ENCODE results near the gene SYT9. TPM values are rescaled to one million over a fixed set of nuclear protein-coding genes. Genes with fewer than 3 reads are reported as not detected.

SYT9 gene
- total and polyA plus RNA-seq, 8 donors, result 0.10 to 0.89 (median 0.31) TPM; not detected in 3

DNA sequence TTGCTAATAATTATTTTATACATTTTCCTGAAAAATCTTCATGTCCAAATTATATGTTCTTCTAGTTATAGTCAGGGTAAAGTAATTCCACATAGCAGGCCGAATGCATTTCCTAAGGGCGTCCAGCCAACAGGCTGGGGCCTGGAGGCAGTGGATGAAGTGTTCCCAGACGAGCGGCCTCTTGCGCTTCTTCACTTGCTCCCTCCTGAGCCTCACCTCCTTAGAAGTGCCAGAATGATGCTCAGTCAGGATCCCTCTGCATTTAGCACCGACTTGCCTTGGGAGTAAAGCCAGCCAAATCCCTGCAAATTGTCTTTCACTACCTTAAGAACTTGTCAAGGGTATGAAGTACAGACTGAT lies 235.1 kb downstream of the SYT9 start:
- TF ChIP-seq, protein P1, sequence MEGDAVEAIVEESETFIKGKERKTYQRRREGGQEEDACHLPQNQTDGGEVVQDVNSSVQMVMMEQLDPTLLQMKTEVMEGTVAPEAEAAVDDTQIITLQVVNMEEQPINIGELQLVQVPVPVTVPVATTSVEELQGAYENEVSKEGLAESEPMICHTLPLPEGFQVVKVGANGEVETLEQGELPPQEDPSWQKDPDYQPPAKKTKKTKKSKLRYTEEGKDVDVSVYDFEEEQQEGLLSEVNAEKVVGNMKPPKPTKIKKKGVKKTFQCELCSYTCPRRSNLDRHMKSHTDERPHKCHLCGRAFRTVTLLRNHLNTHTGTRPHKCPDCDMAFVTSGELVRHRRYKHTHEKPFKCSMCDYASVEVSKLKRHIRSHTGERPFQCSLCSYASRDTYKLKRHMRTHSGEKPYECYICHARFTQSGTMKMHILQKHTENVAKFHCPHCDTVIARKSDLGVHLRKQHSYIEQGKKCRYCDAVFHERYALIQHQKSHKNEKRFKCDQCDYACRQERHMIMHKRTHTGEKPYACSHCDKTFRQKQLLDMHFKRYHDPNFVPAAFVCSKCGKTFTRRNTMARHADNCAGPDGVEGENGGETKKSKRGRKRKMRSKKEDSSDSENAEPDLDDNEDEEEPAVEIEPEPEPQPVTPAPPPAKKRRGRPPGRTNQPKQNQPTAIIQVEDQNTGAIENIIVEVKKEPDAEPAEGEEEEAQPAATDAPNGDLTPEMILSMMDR (IDR thresholded peaks at IDR 0.05), result no peak
- TF ChIP-seq POLR2A (IDR thresholded peaks at IDR 0.05) (no peak), POLR2AphosphoS5 (IDR thresholded peaks at IDR 0.05) (no peak), EP300 (IDR thresholded peaks at IDR 0.05) (no peak)
- no peaks in the 10 kb centered on the region for H3K9me3 ChIP-seq
- peak in 1 of 2 donors; percentile 59 for DNase-seq
- H3K4me1 ChIP-seq, result no peaks in the 10 kb centered on the region
- WGBS, 5 donors, result 51 to 76% (median 67%) methylated on average over 6 of the region's 6 CpGs
- peak overlapping the region in 2 of 4 donors; percentile 5 to 26 for H3K4me3 ChIP-seq
- H3K27ac ChIP-seq, result no peak overlapping the region
- intact Hi-C loops (cut with DNase I; ENCODE audit: low total_unique reads), result no loop called here
- no peaks in the 10 kb centered on the region for H3K27me3 ChIP-seq
- H3K36me3 ChIP-seq, result peaks cover 0 to 3% (median 0%) of the 10 kb centered on the region in 4 donors

DNA sequence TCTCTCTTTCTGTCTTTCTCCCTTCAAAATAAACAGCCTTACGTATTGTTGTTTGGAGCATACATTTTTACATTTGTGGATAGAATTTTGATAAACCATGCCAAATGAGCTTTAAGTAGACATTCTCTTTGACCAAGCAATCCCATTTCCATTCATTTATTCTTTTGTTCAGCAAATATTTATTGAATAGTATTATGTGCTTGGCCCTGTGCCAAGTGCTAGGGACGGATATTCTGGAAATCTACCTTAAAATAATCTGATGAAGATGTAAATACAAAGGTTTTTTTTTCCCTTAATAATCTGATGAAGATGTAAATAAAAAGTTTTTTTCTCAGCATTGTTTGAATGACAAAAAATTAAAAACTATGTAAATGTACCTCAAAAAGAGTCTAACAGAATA lies 235.7 kb downstream of the SYT9 start:
- Histone ChIP-seq H3K9me3 (no peaks in the 10 kb centered on the region), H3K27ac (no peak overlapping the region), H3K36me3 (peaks cover 0 to 4% (median 0%) of the 10 kb centered on the region in 4 donors), H3K27me3 (no peaks in the 10 kb centered on the region), H3K4me1 (no peaks in the 10 kb centered on the region), H3K4me3 (peak overlapping the region in 2 of 4 donors; percentile 5 to 26)
- 42 to 49% (median 45%) methylated on average over 2 of the region's 2 CpGs for WGBS, 5 donors
- TF ChIP-seq POLR2AphosphoS5 (IDR thresholded peaks at IDR 0.05) (no peak), EP300 (IDR thresholded peaks at IDR 0.05) (no peak), POLR2A (IDR thresholded peaks at IDR 0.05) (no peak)
- TF ChIP-seq, protein P1 (IDR thresholded peaks at IDR 0.05), result no peak
- intact Hi-C loops (cut with DNase I; ENCODE audit: low total_unique reads), result no loop called here
- no peak for DNase-seq

DNA sequence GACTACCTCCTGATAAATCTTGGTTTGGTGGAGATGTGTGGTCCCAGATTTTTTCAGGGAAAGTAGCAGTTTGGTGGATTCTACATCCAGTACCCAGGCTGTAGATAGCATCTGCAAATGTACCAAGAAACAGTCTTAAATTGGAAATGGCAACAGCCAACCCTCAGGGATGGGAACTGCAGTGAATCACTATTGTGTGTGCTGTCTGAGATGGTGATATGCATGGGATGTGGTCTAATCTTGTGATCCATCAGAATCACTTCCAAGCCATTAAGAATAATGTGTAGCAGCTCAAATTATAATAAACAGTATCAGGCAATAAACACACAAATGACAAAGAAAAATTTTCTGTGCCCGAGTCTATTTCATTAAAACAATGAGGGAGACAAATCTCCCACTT lies 237.0 kb downstream of the SYT9 start:
- no peak for TF ChIP-seq EP300 (IDR thresholded peaks at IDR 0.05)
- no peak for TF ChIP-seq POLR2AphosphoS5 (IDR thresholded peaks at IDR 0.05)
- no peak for TF ChIP-seq POLR2A (IDR thresholded peaks at IDR 0.05)
- TF ChIP-seq, protein P1 (IDR thresholded peaks at IDR 0.05), result no peak
- no peak for DNase-seq
- H3K4me1 ChIP-seq, result peaks cover 0 to 6% (median 1%) of the 10 kb centered on the region in 4 donors
- intact Hi-C loops (cut with DNase I; ENCODE audit: low total_unique reads), result no loop called here
- 55 to 88% (median 77%) methylated on average over 1 of the region's 1 CpG for WGBS, 5 donors
- peaks cover 0 to 4% (median 0%) of the 10 kb centered on the region in 4 donors for H3K36me3 ChIP-seq
- H3K27ac ChIP-seq, result no peak overlapping the region
- no peaks in the 10 kb centered on the region for H3K27me3 ChIP-seq
- H3K4me3 ChIP-seq, result no peak overlapping the region
- no peaks in the 10 kb centered on the region for H3K9me3 ChIP-seq

DNA sequence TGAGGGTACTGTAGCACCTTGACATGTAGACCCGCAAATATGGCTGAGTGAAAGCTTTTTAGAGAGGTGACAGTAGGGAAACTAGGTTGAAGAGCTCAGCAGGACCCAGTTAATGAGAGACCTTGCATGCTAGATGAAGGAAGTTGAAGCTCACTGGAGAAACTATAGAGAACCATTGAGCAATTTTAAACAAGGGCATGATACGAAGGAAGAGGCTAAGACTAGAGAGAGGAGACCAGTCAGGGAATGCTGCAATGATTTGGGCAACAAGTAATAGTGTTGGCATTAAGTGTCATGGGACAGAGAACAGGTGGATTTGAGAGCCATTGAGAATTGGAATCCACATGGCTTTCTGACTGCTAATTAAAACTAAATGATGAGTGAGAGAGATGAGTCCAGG lies 237.7 kb downstream of the SYT9 start:
- DNase-seq, result no peak
- 89 to 96% (median 91%) methylated on average over 2 of the region's 2 CpGs for WGBS, 5 donors
- Histone ChIP-seq H3K4me1 (peaks cover 0 to 10% (median 3%) of the 10 kb centered on the region in 4 donors), H3K9me3 (no peaks in the 10 kb centered on the region), H3K4me3 (no peak overlapping the region), H3K27me3 (no peaks in the 10 kb centered on the region), H3K27ac (no peak overlapping the region), H3K36me3 (peaks cover 0 to 4% (median 0%) of the 10 kb centered on the region in 4 donors)
- TF ChIP-seq POLR2AphosphoS5 (IDR thresholded peaks at IDR 0.05), result no peak
- TF ChIP-seq, protein P1 (IDR thresholded peaks at IDR 0.05), result no peak
- intact Hi-C loops (cut with DNase I; ENCODE audit: low total_unique reads), result no loop called here

All from stomach (tissue), 9 donors.